ENCODE measurements around the gene GTF2IRD1.
A peak's percentile ranks its signal among the peaks of the same experiment; 100 is the strongest.
"Not testable (repeated sequence)": the region's sequence is repeated elsewhere in the genome, so short reads cannot be mapped to it uniquely, and the experiment has no call there.

Gene GTF2IRD1

GRCh38 chr7:74437291-74437571 lies 16.5 kb upstream of the GTF2IRD1 start:
- not testable (repeated sequence) for DNase-seq

- DNase-seq = no peak
Observed at GRCh38 chr7:74438327-74438726, 15.4 kb upstream of the GTF2IRD1 start.

GRCh38 chr7:74439541-74439940 lies 14.2 kb upstream of the GTF2IRD1 start:
- no peak for DNase-seq

GRCh38 chr7:74440143-74440542 lies 13.6 kb upstream of the GTF2IRD1 start:
- DNase-seq = not testable (repeated sequence)

GRCh38 chr7:74441801-74442200 lies 11.9 kb upstream of the GTF2IRD1 start:
- DNase-seq = no peak

GRCh38 chr7:74443543-74444247 lies 10.0 kb upstream of the GTF2IRD1 start:
- DNase-seq = no peak

- DNase-seq = no peak
Observed at GRCh38 chr7:74449144-74449543, 4.6 kb upstream of the GTF2IRD1 start.

- DNase-seq = peak; percentile 81
Observed at GRCh38 chr7:74449809-74450397, 3.8 kb upstream of the GTF2IRD1 start.

- DNase-seq = no peak
Observed at GRCh38 chr7:74452748-74453321, 871 bp upstream of the GTF2IRD1 start.

- peak; percentile 10 for DNase-seq
Observed at GRCh38 chr7:74454021-74454924, 567 bp downstream of the GTF2IRD1 start.

GRCh38 chr7:74454925-74455288 lies 1.2 kb downstream of the GTF2IRD1 start:
- no peak for DNase-seq

- no peak for DNase-seq
Observed at GRCh38 chr7:74455291-74455804, 1.6 kb downstream of the GTF2IRD1 start.

- DNase-seq = no peak
Observed at GRCh38 chr7:74455928-74456327, 2.2 kb downstream of the GTF2IRD1 start.

- no peak for DNase-seq
Observed at GRCh38 chr7:74457007-74457406, 3.3 kb downstream of the GTF2IRD1 start.

- DNase-seq = no peak
Observed at GRCh38 chr7:74461970-74462706, 8.4 kb downstream of the GTF2IRD1 start.

- no peak for DNase-seq
Observed at GRCh38 chr7:74462707-74463100, 9.0 kb downstream of the GTF2IRD1 start.

- DNase-seq = no peak
Observed at GRCh38 chr7:74464931-74465886, 11.5 kb downstream of the GTF2IRD1 start.

- DNase-seq = no peak
Observed at GRCh38 chr7:74466196-74466813, 12.6 kb downstream of the GTF2IRD1 start.

- no peak for DNase-seq
Observed at GRCh38 chr7:74467876-74468275, 14.2 kb downstream of the GTF2IRD1 start.

GRCh38 chr7:74470504-74470903 lies 16.8 kb downstream of the GTF2IRD1 start:
- no peak for DNase-seq

GRCh38 chr7:74473116-74473515 lies 19.4 kb downstream of the GTF2IRD1 start:
- DNase-seq = no peak

Measured in stimulated activated CD4-positive, alpha-beta T cell treated with anti-CD3 and anti-CD28 coated beads, Interleukin-4, amount 100 ng/mL, for 24 hours (primary cell).